DMS114 treated with DMSO at 0.1 percent for 48 hours (cell line): ENCODE measurements around the gene ICAM2.

Experiments used
- DNase-seq: peaks from one replicate; lab custom pipeline; 2025; ENCODE audit not compliant: unreplicated experiment; lab: John Stamatoyannopoulos, UW

Gene ICAM2

DNA sequence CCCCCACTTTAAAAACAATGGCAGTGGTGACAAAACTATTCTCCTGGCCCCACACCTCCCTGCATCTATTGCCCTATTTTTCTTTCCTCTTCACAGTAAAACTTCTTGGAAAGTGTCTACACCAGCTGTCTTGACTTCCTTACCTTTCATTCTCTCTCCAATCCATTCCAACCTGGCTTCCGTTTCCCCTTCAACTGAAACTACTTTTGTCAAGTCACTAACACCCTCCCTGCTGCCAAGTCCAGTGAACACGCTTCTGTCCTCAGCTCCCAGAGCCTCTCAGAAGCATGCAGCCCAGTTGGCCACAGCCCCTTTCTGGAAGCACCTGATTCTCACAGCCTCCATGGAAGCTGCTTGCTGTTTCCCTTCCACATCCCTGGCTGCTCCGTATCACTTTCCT lies 43.7 kb downstream of the ICAM2 start:
- DNase-seq, result no peak

DNA sequence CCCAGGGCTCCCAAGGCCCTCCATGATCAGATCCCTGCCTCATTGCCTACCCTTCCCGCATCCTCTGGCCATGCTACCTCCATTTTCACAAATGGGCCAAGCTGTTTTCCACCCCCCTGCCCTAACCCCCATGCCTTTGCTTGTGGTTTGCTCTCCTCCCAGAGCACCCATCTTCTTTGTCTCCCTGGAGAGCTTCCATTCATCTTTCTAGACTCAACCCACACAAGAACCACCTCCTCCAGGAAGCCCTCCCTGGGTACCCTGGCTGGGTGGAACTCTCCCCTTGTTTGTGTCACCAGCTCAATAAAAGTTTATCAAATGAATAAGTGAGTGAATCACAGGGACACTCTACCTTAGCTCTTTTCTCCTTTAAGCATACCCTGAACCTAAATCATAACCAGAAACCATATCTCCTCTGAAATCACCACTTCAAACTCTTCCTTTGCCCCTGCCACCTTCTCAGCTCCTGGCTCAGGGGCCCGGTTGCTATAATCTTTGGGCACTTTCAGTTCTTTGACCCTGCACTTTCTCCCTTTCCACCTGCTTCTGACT lies 44.8 kb downstream of the ICAM2 start:
- no peak for DNase-seq

DNA sequence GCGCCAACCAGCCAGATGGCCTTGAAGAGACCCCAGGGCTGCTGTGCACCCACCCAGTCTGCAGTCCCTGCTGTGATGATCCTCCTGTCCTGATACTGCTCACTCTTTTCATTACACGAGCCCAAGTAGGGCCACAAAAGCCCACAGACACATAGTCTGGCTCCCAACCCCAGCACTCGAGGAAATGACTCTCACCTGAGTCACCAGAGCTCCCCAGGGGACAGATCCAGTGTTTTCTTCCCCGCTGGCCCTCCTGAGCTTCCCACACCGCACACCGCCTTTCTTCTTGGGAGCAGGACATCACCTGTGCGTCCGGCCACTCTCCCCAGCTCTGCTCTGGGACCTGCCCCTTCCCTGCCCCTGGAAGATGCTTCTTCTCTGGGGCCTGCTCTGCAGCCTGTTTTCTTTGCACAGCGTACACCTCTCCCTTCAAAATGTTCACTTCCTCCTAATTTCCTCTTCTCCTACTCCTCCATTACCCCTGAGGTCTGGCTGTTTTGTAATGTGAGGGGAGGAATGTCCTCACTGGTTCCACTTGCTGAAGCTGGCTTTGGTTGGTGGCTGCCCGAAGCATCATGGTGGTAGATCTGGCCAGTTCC lies 45.7 kb downstream of the ICAM2 start:
- no peak for DNase-seq

DNA sequence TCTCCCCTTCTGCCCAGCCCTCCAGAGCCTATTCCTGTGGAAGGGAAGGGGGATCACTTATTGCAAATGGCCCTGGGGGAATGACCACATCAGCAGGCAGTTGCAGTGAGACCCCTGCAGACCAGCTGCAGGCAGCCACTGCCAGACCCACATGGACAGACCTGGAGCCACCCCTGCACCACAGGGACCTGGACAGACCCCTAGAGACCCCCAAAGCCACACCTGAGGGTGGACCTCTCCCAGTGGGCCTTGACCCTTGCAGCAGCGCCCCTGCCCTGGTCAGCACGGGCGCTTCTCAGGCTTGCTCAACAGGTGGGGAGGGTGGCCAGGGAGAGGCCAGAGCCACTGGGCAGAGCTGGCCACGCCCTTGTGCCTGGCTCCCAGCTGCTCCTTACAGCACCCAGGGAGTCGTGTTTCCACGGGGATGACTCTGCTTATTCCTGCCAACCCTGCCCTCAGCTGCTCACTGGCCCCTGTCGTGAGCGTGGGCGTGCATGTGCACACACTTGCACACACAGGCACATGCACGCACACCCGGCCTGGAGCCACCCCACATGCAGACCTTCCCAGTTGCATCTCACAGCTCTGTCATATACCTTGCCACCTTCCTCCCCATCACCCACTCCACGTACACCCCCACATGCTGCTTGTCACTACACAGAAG lies 46.4 kb downstream of the ICAM2 start:
- no peak for DNase-seq

DNA sequence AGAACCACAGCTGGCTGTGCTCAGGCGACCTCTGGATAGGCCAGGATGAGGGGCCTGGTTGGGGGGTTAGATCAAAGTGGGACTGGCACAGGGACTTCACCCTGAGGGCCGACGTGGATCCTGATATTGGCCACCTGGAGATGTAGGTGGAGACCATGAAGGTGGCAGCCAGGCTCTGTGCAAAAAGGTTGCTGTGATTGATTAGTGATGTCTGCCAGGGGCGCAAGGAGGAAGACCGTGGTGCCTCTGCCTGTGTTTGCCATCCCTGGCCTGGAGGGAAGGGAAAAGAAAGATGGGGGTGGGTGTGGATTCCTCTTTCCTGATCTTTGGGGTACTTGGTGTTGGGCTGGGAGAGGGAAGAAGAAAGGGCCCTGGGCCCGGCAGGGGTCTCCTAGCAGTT lies 47.2 kb downstream of the ICAM2 start:
- DNase-seq, result no peak

DNA sequence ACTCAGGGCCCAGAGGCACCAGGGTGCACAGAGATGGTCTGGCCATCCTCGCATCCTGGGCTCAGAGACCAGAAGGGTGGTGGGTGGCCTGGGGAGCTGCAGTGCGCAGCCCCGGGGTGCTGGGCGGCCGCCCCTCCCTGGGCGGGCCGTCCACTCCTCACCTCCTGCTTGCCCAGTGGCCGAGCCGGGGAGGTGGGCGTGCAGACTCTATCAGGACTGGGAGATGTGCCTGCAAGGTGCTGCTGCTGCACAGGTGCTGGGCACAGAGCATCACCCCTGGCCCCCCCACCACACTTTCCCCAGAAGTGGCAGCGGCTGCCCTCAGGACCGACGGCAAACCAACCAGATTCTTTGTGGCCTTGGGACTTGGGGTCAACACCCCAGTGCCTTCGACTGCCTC lies 47.6 kb downstream of the ICAM2 start, which contains the start of gene SCN4A:
SCN4A (minus strand) TSS at position 123 of the 400 bp plus-strand sequence; CDS start at position 46, 77 bp downstream.
- DNase-seq, result no peak

DNA sequence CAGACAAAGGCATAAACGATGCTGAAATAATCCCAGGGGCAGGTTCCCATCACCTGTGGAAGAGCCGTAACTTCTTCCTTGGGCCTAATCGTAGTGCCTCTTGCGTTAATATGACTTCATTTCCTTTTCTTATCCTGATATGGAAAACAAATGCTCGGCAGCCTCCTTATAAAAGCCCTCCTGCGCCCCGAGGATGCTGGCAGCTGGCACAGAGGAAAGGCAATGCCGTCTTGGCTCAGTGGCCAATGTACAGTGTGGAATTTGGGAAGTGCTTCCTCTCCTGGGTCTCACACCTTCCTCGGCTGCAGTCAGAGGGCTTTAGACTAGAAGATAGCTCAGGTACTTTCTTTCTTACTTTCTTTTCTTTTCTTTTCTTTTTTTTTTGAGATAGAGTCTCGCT lies 51.2 kb downstream of the ICAM2 start:
- no peak for DNase-seq

DNA sequence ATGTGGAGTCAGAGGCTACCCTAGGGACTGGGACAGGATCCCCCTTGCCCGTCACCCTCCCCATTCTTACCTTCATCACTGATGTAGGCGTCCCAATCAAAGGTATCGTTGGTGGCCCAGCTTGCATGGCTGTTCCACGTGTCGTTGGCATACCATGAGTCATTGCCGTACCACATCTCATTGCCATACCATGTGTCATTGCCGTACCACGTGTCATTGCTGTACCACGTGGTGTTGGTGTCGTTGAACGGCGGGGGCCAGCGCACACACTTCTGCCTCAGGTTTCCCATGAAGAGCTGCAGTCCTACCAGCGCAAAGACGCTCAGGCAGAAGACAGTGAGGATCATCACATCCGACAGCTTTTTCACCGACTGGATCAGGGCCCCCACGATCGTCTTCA lies 52.5 kb downstream of the ICAM2 start:
- DNase-seq, result no peak

DNA sequence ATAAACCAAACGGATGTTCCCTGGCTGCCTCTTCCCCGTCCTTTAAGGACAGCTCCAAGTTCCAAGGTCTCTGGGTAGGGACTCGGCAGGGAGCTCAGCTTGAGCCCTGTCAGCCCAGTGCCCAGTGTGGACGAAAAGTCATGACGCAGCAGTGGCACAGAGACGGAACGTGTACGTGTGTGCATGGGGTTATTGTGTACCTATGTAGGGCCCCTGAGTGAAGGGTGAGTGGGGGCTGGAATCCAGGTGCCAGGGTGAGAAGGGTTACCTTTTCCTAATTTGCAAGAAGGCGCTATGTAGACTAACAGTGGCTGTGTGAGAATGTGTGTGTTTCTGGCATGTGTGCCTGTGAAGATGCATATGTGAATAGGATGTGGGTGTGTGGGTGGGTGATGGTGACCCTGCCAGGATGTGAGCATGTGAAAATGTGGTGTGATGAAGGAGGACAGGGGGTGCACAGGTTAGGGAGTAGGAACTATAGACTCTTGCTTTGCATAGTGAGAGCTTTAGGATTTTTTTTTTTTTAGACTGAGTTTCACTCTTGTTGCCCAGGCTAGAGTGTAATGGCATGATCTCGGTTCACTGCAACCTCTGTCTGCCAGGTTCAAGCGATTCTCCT lies 53.7 kb downstream of the ICAM2 start:
- no peak for DNase-seq

DNA sequence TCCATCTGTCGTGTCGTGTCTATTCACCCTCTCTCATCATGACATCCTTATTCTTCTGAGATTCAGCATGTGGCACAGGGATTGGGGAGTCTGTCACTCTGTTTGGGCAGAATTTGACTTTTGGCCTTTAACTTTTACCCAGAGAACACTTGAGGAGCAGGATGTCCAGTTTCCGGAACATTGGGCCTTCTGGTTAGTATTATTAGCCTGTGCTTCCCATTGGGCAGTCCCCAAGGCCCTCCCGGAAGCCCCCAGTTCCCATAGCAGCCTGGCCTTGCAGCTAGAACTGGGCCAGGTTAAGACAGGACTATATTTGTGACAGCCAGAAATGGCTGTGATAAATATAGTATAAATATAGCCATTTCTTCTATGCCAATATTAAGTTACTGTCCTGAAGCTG lies 57.3 kb downstream of the ICAM2 start:
- DNase-seq, result no peak

DNA sequence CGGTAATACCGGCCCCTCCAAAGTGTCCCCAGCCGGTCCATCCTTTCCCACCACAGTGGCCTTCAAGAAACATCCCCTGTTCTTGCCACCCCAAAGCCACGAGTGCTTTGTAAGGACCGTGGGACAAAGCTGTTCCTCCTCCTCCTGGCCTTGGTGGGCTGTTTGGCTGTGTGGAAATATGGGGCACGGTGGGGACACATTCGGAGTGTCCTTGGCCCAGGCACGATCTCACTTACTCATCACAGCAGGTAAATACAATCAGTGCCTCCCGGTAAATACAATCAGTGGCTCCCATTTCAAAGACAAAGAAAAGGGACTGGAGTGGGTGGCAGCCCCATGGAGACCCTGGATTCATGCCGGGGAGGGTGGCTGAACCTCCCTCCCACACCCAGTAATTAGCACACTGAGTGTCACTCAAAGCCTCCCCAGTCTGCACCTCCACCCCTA lies 58.1 kb downstream of the ICAM2 start:
- DNase-seq, result no peak

DNA sequence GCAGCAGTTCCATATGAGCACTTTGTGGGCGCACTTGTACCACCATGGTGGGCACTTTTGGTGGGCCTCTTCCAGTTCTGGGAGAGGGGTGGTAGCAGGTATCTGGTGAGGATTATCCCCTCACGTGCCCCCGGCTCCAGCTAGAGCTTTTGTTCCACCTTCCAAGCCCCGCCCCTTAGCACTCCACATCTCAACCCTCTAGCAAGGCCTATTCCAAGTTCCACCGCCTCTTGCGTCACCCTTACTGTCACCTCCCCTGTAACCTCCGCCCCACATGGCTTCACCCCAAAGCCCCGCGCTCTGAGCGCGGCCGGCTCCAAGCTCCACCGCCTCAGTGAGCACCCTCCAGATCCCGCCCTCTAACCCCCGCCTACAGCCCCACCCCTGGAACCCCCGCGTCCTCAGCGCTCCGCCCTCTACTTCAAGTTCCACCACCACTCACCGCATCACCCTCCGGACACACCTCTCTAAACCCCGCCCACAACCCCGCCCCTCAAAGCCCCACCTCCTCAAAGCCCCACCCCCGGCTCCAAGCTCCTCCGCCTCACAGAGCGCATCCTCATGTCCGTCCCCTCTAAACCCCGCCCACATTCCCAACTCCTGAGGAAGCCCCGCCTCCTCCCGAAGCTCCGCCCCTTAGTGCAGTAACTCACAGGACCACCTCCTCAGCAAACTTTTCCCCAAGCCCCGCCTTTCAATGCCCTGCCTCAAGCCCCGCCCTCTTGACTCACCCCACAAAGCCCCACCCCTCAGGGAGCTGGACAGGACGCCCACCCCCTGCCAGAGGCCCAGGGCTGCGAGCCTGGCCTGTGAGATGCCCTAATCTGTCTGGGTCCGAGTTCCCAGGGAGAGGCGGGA lies 58.8 kb downstream of the ICAM2 start:
- no peak for DNase-seq

DNA sequence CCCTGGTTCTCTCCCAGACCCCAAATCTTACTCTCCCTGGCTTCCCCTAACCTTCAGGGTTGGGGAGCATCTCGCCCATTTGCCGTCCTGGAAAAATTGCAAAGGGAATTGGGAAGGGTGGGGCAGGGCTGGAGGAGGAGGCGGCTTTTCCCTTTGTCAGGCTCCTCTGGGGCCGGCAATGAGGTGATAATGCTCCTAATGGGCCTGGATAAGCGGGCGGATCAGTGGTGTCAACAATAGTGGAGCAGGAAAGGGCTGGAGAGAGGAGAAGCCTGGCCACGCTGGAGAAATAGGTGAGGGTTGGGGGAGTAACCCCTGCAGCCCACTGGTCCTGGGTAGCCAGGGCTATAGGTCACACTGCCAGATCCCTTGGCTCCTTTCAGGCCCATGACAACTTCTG lies 60.0 kb downstream of the ICAM2 start:
- DNase-seq, result no peak

DNA sequence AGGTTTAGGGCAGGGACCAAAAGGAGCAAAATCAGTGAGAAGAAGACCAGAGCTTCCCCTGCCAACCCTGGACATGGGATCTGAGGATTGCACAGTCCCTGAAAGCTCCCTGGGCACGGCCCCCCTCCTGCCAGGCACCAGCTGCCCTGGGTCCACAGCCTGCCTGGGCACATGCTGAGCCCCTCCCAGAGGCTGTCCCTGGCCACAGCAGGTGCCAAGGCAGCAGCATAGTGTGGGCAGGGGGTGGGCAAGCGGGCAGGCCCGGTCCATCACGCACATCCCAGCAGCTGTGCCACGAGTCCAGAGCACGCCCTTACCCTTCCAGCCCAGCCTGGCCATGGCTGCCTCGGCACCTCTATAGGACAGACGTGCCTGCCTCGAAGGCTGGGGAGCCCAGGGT lies 60.4 kb downstream of the ICAM2 start:
- DNase-seq, result no peak

DNA sequence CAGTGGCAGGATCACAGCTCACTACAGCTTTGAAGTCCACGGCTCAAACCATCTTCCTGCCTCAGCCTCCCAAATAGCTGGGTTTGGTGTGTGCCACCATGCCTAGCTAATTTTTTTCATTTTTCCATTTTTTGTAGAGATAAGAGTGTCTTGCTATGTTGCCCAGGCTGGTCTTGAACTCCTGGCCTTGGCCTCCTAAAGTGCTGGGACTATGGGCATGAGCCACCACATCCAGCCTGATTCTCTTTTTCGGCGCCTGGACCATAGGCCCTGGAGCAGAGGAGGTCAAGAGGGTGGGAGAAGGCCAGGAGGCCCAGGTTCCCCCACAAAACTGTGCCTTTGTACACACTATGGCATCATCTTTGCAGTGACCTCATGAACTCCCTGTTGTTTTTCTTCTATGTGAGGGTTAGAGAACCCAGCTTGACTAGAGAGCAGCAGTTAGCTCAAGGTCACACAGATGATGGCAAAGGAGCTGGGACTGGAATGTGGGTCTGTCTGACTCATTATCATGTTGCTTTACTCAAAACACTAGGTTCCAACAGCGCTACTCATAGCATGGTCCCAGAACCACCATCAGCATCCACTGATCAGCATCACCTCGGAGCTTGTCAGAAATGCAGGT lies 64.0 kb downstream of the ICAM2 start:
- DNase-seq, result no peak

DNA sequence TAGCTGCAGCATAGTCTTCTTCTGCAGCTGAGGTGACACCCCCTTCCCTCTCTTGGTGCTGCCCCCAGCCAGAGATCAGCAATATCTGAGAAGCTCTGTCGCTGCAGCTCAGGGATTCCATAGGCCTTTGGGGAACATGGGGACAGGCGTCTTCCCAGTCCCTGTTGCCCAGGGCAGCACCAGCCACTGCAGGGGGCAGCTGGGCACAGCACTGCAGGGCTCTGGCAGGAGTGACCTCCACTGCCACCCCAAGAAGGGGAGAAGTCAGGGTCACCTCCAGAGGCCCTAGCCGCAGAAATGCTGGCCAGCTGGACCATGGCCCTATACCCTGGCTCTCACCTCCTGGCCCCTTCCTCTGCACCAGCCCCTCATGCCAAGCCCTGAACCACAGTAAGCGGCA lies 64.6 kb downstream of the ICAM2 start:
- no peak for DNase-seq

DNA sequence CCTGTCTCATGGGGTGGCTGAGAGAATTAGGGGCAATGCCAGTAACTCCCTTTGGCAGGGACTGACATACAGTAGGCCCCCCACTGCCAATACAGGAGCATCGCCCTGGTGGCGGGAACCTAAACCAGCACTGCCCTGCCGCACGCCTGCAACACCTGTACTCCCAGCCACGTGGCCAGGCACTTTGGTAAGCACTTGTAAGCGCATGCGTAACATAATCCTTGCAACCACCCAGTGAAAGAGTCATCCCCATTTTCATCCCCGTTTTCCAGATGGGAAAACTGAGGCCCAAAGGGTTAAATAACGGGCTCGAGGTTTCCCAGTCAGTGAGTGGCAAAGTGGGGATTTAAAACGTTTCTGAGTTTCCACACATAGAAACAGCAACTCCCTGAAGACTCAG lies 65.2 kb downstream of the ICAM2 start:
- no peak for DNase-seq

DNA sequence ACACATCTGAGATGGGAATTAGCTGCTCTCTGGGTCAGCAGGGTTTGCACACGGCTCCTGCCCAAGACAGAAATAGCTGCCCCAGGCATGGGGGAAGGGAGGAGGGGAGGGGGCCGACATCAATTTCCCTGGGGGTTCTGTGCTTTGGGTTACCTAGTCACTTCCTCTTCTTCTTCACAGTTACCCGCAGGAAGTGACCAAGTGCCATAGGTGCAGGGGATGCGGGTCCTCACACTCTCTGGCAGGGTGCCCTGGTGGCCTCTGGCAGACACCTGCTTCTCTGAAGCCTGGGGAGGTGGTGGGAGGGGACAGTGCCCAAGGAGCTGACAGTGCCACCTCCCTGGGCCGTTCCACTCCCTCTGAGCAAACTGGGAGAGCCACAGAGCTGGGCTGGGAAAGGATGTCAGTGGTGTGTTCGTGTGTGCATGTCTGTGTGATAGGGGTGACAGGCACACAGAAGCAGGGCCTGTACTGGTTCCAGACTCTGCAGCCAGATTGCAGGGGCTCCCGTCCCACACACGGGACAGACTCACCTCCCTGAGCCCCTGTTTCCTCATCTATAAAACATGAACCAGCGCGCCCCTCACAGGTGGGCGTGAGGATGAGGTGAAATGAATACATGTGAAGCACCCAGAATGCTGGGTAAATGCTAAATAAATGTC lies 65.9 kb downstream of the ICAM2 start:
- no peak for DNase-seq
